ENCODE data around the gene FKBP8.

- TF ChIP-seq POLR2AphosphoS5 (IDR thresholded peaks at IDR 0.05; ENCODE audit: low read depth) (no peak), CTCF (IDR thresholded peaks at IDR 0.05; ENCODE audit: insufficient read depth, low read length) (no peak), REST (IDR thresholded peaks at IDR 0.05; ENCODE audit: insufficient replicate concordance, low read depth) (no peak), SPI1 (IDR thresholded peaks at IDR 0.05; ENCODE audit: borderline replicate concordance, low read depth) (no peak), GABPA (IDR thresholded peaks at IDR 0.05; ENCODE audit: low read depth) (no peak)
These were observed 36.2 kb downstream of the FKBP8 start for GRCh38 chr19:18507021-18507726.

Data from HL-60 (cell line).